ENCODE measurements around the gene FHOD3.
"Not testable (repeated sequence)": the region's sequence is repeated elsewhere in the genome, so short reads cannot be mapped to it uniquely, and the experiment has no call there.

FHOD3 gene

GRCh38 chr18:36352384-36352783 is 54.9 kb downstream of the FHOD3 start:
- no peak for DNase-seq

- no peak for DNase-seq
Measured at GRCh38 chr18:36354989-36355388, 57.5 kb downstream of the FHOD3 start.

DNA sequence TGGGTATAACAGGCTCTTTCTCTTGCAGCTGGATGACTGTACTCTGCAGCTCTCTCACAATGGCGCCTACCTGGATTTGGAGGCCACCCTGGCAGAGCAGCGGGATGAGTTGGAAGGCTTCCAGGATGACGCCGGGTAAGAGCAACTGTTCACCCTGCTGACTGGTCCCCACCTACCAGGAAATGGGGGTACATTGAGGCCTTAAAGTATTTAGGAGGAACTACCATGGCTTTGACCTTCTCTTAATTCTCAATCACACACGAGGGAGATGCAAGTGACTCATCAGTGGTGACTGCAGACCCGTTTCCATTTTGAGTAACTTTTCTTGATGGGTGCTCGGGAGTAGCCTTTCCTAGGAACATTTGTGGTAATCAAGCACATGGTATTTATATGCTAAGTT is 58.0 kb downstream of the FHOD3 start:
- no peak for DNase-seq

DNA sequence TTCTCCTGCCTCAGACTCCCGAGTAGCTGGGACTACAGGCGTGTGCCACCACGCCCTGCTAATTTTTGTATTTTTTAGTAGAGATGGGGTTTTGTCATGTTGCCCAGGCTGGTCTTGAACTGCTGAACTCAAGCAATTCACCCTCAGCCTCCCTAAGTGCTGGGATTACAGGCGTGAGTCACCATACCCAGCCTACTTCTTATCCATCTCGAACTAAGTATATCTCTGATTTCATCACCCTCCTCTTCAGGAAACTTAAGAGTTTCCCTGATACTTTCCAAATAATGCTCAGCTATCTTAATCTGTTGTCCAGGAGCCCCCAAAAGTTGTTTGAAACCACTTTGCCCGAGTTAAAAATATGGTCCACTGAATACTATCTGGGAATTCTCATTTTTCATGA is 59.2 kb downstream of the FHOD3 start:
- DNase-seq = not testable (repeated sequence)

DNA sequence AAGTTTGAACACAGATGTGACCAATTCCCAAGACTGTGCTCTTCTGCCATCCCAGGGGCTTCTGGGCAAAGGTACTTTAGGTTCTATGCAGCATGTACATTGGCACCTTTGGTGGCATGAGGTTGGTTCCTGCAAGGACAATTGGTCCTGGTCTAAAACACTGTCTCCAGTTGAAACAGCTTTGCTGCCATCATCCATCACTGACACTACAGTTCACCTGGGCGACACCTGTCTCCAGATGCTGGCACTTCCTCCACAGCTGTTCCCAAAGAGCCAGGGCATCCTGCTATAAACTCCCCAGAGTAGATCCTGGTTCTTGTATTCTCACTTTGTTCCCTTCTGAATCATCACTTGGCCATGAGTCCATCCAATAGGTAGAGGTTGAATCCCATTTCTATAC is 60.6 kb downstream of the FHOD3 start:
- no peak for DNase-seq

DNA sequence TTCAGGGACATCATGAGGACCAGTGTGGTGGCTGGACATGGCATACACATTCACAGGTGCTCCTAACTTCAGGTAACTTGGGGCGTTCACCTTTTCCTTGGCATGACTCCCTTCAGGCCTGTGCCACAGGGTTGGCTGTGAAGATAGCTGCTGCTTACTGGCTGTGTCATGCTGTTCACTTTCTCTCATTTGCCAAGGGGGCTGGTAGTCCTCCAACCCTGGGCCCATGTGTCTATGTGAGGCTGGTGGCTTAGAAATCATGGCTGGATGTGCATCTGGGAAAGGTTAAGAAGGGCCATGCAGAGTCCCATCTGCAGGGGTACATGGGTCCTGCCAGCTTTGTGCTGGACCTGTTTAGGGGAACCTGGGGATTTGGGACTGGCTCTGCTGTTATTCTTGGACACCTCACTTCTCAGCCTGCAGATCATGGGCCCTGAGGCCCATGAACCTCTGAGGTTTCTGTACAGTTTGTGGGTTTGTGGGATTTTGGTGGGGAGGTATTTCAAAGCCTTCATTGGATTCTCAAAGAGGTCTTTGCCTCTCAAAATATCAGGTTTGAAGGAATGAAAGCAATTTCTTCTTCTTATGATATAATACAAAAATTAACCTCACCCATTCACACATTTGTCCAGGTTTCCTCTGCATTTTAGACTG is 62.9 kb downstream of the FHOD3 start:
- no peak for DNase-seq

DNA sequence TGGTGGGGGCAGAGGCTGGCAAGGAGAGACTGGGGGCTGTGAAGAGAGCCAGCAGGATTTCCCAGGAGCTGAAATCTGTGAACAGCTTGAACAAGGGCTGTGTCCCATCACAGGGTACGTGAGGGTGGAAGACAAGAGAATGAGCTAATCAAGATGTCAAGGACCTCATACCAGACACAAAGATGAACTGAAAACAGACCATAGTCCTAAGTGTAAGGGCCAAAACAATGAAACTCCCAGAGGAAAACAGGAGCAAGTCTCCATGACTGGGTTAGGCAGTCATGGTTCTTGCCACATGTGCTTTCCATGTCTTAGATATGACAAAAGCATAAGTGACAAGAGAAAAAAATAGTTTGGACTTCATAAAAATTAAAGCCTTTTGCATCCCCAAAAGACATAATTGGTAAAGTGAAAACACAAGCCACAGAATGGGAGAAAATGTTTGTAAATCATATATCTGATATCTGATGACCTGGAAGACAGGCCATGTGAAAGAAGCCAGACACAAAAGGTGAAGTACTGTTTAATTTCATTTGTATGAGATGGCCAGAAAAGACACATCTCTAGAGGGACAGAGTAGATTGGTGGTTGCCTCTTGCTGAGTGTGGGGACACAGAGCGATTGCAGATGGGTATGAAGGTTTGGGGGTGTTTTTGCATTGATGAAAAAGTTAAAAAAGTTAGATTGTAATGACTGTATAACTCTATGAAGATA is 67.6 kb downstream of the FHOD3 start:
- no peak for DNase-seq

- no peak for DNase-seq
Measured at GRCh38 chr18:36365836-36366775, 68.6 kb downstream of the FHOD3 start.

DNA sequence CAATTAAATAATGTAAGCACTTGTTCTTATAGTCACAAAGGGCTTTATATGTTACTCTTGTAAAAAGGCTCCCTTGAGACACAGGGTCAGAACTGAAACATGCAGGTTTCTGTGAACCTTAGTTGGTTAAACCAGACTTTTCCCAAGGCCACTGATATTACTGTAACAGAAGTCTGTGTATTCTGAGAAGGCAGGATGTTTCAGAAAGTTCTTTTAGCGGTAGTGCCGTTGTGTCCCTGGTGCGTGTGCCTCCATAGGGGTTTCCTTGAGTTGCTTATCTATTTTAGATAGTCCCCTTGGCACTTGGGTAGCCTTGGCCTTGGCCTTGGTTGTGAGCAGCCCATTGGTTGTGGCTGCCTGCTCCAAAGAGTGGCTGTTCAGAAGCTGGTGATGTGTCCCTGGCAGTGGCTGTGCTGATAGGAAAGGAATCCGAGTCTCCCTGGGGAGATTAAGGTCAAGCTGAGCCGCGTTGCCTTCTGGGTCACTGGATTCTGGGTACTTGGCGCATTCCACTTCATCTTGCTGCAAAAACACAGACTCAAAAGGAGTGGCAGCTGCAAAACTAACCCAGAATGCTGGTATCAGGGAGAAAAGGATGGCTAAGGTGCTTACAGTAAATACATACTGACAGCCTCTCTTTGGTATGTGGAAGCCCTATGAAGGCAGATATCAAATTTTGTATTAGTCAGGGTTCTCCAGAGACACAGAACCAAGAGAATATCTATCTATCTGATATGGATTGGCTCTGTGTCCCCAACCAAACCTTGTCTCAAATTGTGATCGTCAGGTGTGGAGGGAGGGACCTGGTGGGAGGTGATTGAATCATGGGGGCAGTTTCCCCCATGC is 69.7 kb downstream of the FHOD3 start:
- DNase-seq = no peak

DNA sequence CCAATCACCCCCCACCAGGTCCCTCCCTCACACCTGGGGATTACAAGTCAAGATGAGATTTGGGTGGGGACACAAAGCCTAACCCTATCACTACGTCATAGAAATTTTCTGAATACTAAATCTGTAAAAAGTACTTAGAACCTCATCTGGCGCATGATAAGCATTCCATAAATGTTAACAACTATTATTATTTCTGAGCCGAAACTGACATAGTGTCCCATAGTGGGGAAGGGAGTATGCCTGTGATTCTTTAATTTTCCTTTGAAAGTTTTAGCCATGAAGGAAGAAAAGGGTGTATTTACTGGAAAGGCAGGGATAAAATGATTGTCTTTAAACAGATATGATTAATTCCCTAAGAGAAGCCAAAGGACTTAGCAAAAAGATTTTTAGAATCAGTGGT is 71.4 kb downstream of the FHOD3 start:
- no peak for DNase-seq

GRCh38 chr18:36372903-36373311 is 75.4 kb downstream of the FHOD3 start:
- DNase-seq = no peak

DNA sequence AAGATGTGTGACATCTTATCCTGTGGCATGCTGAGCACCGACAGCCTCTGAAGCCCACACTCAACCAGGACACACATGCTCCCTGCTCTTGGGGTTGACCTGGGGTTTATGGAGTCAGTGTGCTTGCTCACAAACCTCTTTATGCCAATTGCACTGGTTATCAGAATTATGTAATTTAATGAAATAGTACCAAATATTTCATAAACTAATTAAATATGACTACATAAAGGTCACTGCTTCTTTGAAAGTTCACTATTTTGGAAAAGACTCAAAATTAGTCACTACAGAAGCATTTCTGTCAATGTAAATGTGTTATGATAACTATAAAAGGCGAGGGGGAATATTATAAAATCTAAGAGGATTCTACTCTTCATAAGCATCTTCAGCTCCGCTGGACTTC is 76.7 kb downstream of the FHOD3 start:
- DNase-seq = no peak

DNA sequence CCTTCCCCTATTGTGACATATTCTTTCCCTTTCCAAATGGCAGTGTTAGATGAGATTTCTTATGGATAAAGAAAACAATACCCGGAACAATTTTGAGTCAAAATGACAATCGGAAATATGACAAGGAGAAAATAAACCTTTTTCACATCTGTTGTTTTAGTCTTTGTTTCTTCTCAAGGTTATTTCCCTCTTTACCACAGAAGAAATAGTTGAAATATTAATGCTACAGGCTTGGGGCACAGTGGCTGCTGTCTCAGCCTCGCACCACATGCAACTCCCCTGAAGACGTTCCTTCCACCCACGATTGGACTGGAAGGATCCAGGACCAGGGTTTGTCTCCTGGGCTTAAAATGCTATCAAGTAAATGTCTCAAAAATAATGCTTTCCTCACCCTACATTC is 77.6 kb downstream of the FHOD3 start:
- no peak for DNase-seq

GRCh38 chr18:36376361-36376760 is 78.8 kb downstream of the FHOD3 start:
- no peak for DNase-seq

DNA sequence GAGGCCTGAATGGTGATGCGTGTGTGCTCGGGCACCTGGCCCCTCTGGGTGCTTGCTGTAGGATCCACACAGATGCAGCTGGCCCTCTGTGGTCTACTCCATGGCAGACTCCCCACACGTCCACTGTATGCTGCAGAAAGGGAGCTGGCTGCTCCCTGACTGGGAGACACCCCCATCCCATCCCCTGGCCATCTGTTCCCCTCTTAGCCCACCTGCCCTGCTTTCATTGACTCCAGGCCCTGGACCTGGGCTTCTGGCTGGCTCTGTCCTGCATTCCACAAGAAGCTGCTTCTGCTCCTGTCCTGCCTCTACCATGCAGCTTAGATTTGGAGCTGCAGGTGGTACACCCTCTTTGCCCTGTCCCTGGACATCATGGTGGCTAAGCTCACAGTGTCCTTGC is 80.1 kb downstream of the FHOD3 start:
- no peak for DNase-seq

DNA sequence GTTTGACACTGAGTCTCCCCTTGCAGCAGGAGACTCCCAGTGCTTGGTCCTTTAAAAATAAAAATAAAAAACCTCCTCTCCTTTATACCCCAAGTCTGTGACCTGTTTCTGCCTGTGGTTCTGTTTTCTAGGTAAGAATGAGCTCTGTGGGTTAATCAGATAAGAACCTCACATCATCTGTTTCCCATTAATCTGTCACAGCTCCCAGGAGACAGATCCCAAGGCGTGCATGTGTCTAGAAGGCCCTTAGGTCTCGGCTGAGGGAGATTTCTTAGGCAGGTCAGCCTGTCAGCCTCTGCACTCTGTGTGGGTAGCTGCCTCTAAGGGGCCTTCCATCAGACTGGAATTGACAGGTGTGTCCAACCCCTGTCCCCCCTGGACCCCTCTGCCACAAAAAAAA is 80.7 kb downstream of the FHOD3 start:
- DNase-seq = no peak

DNA sequence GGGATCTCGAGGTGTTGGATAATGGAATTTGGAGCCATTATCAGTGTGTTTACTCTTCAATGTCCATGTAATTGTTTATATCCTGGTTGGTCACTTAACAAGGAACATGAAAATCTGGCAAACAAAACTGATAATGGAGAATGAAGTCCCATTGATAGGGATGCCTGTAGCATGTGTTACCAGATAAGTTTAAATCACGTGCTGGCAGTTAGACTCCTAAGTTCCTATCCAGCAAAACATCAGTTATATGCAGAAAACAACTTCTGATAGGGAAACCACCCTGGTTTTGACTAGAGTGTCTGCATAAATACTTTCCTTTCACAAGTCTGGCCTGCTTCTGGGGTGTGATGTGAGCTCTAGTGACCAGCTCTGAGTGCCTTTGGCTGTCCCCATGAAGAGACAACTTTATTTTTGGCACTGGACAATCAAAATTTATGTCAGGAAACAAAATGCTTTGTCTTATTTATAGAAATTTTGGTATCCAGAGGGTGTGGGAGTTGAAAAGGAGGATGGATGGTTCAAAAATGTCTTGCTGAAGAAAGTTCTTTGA is 82.0 kb downstream of the FHOD3 start:
- DNase-seq = no peak

- DNase-seq = no peak
Measured at GRCh38 chr18:36380173-36380827, 82.8 kb downstream of the FHOD3 start.

DNA sequence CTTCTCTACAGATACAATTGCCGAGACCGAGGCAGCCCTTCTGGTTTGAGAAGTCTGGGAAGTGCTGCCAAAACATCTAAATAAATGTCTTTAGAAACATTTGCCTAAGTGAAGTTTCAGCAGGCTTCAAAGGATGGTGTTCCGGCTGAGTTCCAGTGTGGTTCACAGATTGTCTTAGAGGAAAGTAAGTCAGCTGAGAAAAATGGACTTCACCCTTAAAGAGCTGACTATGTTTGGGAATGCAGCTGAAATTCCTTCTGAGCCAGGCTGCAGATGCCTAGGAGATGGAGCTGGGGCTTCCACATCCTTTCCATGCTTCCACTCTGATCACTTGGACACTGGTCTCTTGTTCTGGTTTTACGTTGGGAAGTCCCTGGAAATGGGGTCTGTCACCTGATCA is 83.6 kb downstream of the FHOD3 start:
- DNase-seq = no peak

- no peak for DNase-seq
Measured at GRCh38 chr18:36382854-36383253, 85.3 kb downstream of the FHOD3 start.

DNA sequence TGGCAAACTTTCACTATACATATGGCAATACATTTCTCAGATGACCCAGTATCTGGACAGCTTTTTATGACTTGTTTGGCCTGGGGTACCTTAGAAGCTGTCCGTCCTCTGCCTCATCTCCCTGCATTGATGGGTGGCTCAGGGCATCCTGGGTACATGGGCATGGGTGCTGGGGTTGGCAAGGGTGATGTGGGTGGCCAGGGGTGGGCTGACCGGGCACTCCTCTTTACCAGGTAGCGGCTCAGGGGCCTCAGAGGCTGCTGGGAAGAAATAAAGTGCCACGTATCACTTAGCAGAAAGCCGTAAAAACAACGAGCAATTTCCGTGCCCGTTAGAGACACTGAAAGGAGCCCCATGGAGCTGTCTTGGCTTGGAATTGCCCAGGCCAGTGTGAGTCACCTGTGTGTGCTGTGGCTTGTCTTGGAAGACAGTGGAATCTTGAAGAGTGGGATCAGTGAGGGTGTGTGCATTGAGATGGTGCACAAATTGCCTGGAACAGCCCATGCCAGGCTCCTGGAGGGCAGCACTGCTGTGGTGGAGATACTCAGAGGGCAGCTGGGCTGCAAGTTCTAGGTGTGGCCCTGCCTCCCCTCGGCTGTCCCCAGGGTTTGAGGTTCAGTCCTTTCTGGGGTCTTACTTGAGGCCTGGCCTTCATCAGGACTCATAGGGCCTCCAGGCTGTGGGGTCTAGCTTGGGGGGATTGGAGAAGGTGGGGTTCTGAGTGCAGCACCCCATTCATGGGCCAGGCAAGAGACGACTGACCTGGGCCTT is 88.8 kb downstream of the FHOD3 start:
- no peak for DNase-seq

All from CD4-positive, alpha-beta T cell treated with Interleukin-10 for 1 hour (primary cell).